ENCODE measurements around the gene GRWD1. TPM values are rescaled to one million over a fixed set of nuclear protein-coding genes. Genes with fewer than 3 reads are reported as not detected.

The GRWD1 gene
- total RNA-seq, 2 experiments from 2014 or later, result 31.3 to 36.0 TPM

GRCh38 chr19:48501494-48502349, 55.9 kb downstream of the GRWD1 start:
- H3K36me3 Mint-ChIP-seq, result no peaks in the 10 kb centered on the region
- peak overlapping the region; percentile 81 for H3K4me3 Mint-ChIP-seq
- ATAC-seq (ENCODE audit: low read depth) (peak; percentile 77), DNase-seq (peak; percentile 77)
- no peaks in the 10 kb centered on the region for H3K9me3 Mint-ChIP-seq
- H3K27ac Mint-ChIP-seq, result peak overlapping the region; percentile 81
- no peaks in the 10 kb centered on the region for H3K27me3 Mint-ChIP-seq
- H3K4me1 Mint-ChIP-seq, result peaks cover 17% of the 10 kb centered on the region
- POLR2A ChIA-PET, result interaction anchor here (0.6 to 0.9 kb wide), 2 partner anchors 12 to 284 kb away, joined by 3 to 4 read pairs; no protein-coding TSS in a partner anchor

DNA sequence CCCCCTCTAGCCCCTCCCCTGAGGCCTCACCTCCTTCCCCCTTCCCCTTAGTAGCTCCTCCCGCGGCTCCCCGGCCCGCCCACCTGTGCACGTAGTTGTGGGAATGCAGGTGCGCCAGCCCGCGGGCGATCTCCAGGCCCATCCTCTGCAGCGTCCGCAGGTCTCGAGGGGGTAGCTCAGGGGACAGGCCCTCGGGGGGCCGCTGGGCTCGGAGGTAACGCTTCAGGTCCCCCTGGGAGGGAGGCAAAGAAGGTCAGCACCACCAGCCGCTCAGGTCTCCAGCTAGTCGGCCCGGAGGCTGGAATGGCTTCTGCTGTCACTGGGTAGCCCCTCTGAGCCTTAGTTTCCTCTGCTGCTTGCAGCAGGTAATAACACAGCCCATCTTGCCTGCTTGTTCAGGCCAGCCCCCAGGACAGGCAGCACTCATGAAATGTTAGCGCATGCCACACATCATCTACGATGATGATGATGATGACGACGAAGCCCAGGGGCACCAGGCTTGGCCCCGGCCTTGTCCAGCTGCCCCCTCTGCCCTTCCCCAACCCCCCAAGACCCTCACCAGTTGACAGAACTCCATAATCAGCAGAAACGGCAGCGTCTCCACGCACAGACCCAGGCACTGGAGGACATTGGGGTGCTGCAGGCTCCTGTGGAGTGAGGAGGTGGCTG, 56.7 kb downstream of the GRWD1 start:
- no peaks in the 10 kb centered on the region for H3K27me3 Mint-ChIP-seq
- no peaks in the 10 kb centered on the region for H3K36me3 Mint-ChIP-seq
- peak overlapping the region; percentile 81 for H3K4me3 Mint-ChIP-seq
- H3K27ac Mint-ChIP-seq, result peak overlapping the region; percentile 54
- POLR2A ChIA-PET, result interaction anchor here (0.6 to 0.9 kb wide), 2 partner anchors 11 to 283 kb away, joined by 3 to 4 read pairs; no protein-coding TSS in a partner anchor
- no peaks in the 10 kb centered on the region for H3K9me3 Mint-ChIP-seq
- peaks cover 17% of the 10 kb centered on the region for H3K4me1 Mint-ChIP-seq
- no peak for DNase-seq
- peak; percentile 11 for ATAC-seq (ENCODE audit: low read depth)

DNA sequence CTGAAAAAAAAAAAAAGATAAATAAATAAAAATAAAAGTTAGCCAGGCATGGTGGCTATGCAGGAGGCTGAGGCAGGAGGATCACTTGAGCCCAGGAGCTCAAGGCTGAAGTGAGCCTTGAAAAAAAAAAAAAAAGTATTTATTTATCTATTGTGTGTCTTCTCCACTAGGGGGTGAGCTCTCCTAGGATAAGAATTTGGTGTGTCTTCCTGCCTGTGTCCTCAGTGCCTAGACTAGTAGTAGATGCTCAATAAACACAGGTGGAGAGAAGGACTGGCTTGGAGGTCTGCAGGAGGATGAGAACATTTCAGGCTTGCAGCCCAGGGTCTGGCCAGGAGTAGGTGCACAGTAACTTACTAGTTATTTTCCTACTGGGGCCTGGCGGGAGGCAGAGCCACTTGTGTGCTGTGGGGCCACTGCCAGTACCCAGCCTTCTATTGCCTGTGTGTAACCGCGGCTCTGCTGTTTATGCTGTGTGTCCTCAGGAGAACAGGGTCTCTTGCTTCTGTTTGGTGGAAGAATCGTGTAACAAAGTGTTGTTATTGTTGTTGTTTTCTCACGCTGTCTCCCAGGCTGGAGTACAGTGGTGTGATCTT, 60.5 kb downstream of the GRWD1 start:
- no peak overlapping the region for H3K4me3 Mint-ChIP-seq
- no peaks in the 10 kb centered on the region for H3K9me3 Mint-ChIP-seq
- no peak for DNase-seq
- H3K27me3 Mint-ChIP-seq, result no peaks in the 10 kb centered on the region
- POLR2A ChIA-PET, result interaction anchor here (0.6 to 1.0 kb wide), 7 partner anchors 22 to 367 kb away, joined by 3 to 6 read pairs (median 3); no protein-coding TSS in a partner anchor
- no peaks in the 10 kb centered on the region for H3K36me3 Mint-ChIP-seq
- no peak for ATAC-seq (ENCODE audit: low read depth)
- H3K27ac Mint-ChIP-seq, result no peak overlapping the region
- H3K4me1 Mint-ChIP-seq, result peaks cover 19% of the 10 kb centered on the region

Other genes starting within 250 kb of the GRWD1 start
- 100 to 1,000 TPM; 249 to 255 TPM for gene CARD8, start 190.1 kb upstream of the GRWD1 start, total RNA-seq
- under 1 TPM in 1 of 2 experiments, not detected in 1; 0.39 TPM for gene ZNF114, start 175.9 kb upstream of the GRWD1 start, total RNA-seq
- gene EMP3, start 120.4 kb upstream of the GRWD1 start, total RNA-seq, result 100 to 1,000 TPM; 285 to 303 TPM
- gene TMEM143, start 82.0 kb upstream of the GRWD1 start, total RNA-seq, result 10 to 100 TPM; 24.8 to 26.1 TPM
- under 1 TPM in 1 of 2 experiments, not detected in 1; 0.30 TPM for gene SYNGR4, start 81.6 kb upstream of the GRWD1 start, total RNA-seq
- gene KDELR1, start 54.4 kb upstream of the GRWD1 start, total RNA-seq, result 10 to 100 TPM; 75.8 to 75.9 TPM
- gene GRIN2D, start 52.3 kb upstream of the GRWD1 start, total RNA-seq, result under 1 TPM; 0.14 to 0.17 TPM
- gene KCNJ14, start 9.6 kb downstream of the GRWD1 start, total RNA-seq, result 1 to 10 TPM; 1.4 TPM
- 10 to 100 TPM; 57.6 to 59.1 TPM for gene CYTH2, start 23.4 kb downstream of the GRWD1 start, total RNA-seq
- 10 to 100 TPM; 10.2 to 12.8 TPM for gene LMTK3, start 65.9 kb downstream of the GRWD1 start, total RNA-seq
- gene SULT2B1, start 106.2 kb downstream of the GRWD1 start, total RNA-seq, result not detected
- not detected for gene SPACA4, start 160.8 kb downstream of the GRWD1 start, total RNA-seq
- gene FAM83E, start 169.1 kb downstream of the GRWD1 start, total RNA-seq, result 1 to 10 TPM; 2.7 to 3.6 TPM
- gene RPL18, start 173.2 kb downstream of the GRWD1 start, total RNA-seq, result 1,000 to 10,000 TPM; 1,565 to 1,587 TPM
- 10 to 100 TPM; 31.4 to 31.8 TPM for gene SPHK2, start 173.5 kb downstream of the GRWD1 start, total RNA-seq
- 10 to 100 TPM; 34.0 to 34.8 TPM for gene DBP, start 191.4 kb downstream of the GRWD1 start, total RNA-seq
- 10 to 100 TPM in 1 of 2 experiments, 1 to 10 TPM in 1; 9.7 to 10.4 TPM for gene CA11, start 200.2 kb downstream of the GRWD1 start, total RNA-seq
- 1 to 10 TPM; 1.8 to 2.3 TPM for gene NTN5, start 227.0 kb downstream of the GRWD1 start, total RNA-seq
- gene FUT2, start 250.0 kb downstream of the GRWD1 start, total RNA-seq, result not detected

Data from activated naive CD8-positive, alpha-beta T cell treated with anti-CD3 and anti-CD28 coated beads, Interleukin-2, amount 10 ng/mL, durations not matched to agents 7 days and 5 days (primary cell).